Subcutaneous abdominal adipose tissue (tissue), 5 donors: ENCODE measurements around the gene SLC13A3.

Source experiments
- H3K27ac ChIP-seq: one replicate; pipeline ENCODE4 v1.7.0; 2013; ENCODE audit warnings: low read depth, mild to moderate bottlenecking, inconsistent platforms, low read length, moderate library complexity
- H3K27me3 ChIP-seq, 5 donors: one replicate each; pipeline ENCODE4 v1.7.0; 2013; ENCODE audit warnings: low read length in 5 of 5, inconsistent platforms in 1 of 5; ENCODE audit not compliant: control insufficient read depth in 5 of 5, insufficient read depth in 4 of 5
- H3K36me3 ChIP-seq, 5 donors: one replicate each; pipeline ENCODE4 v1.7.0; 2013; ENCODE audit warnings: low read length in 5 of 5; ENCODE audit not compliant: control insufficient read depth in 5 of 5, insufficient read depth in 5 of 5
- H3K4me1 ChIP-seq, 5 donors: one replicate each; pipeline ENCODE4 v1.7.0; 2013; ENCODE audit warnings: low read length in 5 of 5, mild to moderate bottlenecking in 3 of 5, moderate library complexity in 1 of 5; ENCODE audit not compliant: control insufficient read depth in 5 of 5, insufficient read depth in 5 of 5
- H3K4me3 ChIP-seq, 5 donors: one replicate each; pipeline ENCODE4 v1.7.0; 2013; ENCODE audit warnings: low read length in 5 of 5, low read depth in 1 of 5
- H3K9ac ChIP-seq, 5 donors: one replicate each; pipeline ENCODE4 v1.7.0; 2013; ENCODE audit warnings: low read length in 5 of 5, mild to moderate bottlenecking in 4 of 5, moderate library complexity in 3 of 5
- H3K9me3 ChIP-seq, 5 donors: one replicate each; pipeline ENCODE4 v1.7.0; 2013; ENCODE audit warnings: low read length in 5 of 5; ENCODE audit not compliant: control insufficient read depth in 5 of 5
- donor health status: healthy.
- donor health status: healthy.
- donor health status: healthy.
- donor health status: healthy.
- donor health status: healthy.

SLC13A3 gene

GRCh38 chr20:46546936-46547335, 104.3 kb downstream of the SLC13A3 start:
- H3K9ac ChIP-seq: no peak overlapping the region
- no peaks in the 10 kb centered on the region for H3K9me3 ChIP-seq
- H3K36me3 ChIP-seq: no peaks in the 10 kb centered on the region
- no peak overlapping the region for H3K27ac ChIP-seq
- H3K27me3 ChIP-seq: peaks cover 0 to 16% (median 14%) of the 10 kb centered on the region in 5 donors
- H3K4me1 ChIP-seq: peaks cover 0 to 5% (median 0%) of the 10 kb centered on the region in 5 donors
- no peak overlapping the region for H3K4me3 ChIP-seq

DNA sequence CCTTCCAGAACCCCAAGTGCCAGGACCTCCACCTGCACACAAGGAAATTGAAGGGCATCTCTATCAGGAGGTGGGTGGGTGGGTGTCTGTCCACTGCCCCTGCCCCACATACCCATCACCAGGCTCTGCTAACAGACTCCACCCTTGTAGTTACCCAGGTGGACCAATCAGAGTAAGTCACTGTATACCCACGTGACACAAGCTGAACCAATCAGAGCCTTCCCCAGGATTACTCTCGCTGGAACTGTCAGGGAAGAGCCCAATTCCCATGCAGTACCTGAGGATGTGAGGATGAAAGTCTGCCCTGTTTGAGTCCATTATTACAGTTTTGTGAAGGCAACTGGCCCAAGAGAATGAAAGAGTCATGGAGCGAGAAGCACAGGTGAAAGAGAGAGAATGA, 105.0 kb downstream of the SLC13A3 start:
- no peak overlapping the region for H3K9ac ChIP-seq
- H3K27me3 ChIP-seq: peaks cover 0 to 22% (median 17%) of the 10 kb centered on the region in 5 donors
- no peak overlapping the region for H3K27ac ChIP-seq
- H3K4me1 ChIP-seq: peaks cover 0 to 5% (median 0%) of the 10 kb centered on the region in 5 donors
- H3K9me3 ChIP-seq: no peaks in the 10 kb centered on the region
- no peak overlapping the region for H3K4me3 ChIP-seq
- H3K36me3 ChIP-seq: no peaks in the 10 kb centered on the region

DNA sequence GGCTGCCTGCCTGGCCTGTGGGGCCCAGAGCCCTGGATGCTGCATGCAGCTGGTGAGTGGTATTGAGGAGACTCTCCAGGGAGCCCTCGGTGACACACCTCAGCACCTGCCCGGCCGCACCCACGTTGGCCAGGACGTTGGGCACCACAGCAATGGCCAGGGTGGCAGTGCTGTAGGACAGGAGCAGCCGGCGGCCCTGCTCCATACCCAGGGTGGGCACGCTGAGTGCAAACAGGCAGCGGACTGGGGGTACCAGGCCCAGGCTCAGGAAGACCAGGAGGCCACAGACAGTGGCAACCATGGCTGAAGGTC, 105.5 kb downstream of the SLC13A3 start:
- Histone ChIP-seq H3K9me3 (no peaks in the 10 kb centered on the region), H3K4me1 (peaks cover 0 to 5% (median 0%) of the 10 kb centered on the region in 5 donors), H3K27ac (no peak overlapping the region), H3K36me3 (no peaks in the 10 kb centered on the region), H3K4me3 (no peak overlapping the region), H3K9ac (no peak overlapping the region), H3K27me3 (peaks cover 0 to 25% (median 21%) of the 10 kb centered on the region in 5 donors)

DNA sequence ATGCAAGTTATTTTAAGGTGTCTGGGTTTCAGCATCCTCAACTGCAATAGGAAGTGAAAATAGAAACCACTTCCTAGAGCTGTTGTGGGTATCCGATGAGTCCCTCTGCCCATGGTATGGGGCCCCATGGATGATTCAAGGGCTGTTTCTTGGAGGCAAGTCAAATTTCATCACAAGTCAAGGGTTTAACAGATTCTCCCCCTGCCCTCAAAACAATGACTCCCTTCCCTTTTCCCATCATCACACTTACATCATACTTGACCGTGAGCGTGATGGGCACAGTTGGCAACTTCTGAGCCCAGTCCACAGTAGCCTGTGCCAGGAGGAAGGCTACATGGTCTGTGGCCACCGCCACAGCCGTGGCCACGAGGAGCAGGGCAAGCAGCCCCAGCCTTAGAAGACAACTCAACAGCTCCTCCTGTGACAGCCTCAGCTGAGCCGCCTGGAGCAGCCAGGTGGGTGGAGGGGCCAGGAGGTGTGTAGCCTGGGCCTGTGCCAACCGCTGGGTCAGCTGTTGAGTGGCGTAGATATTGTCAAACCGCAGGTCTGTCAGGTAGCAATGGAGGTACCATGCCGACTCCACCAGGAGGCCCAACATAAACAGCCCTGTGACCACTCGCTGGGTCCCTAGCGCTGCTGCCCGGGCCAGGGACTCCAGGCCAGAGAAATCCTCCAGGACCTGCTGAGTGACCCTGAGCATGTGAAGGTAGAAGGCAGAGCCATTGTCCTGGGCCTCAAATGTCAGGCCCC, 106.0 kb downstream of the SLC13A3 start:
- no peak overlapping the region for H3K27ac ChIP-seq
- no peaks in the 10 kb centered on the region for H3K9me3 ChIP-seq
- H3K27me3 ChIP-seq: peaks cover 0 to 25% (median 21%) of the 10 kb centered on the region in 5 donors
- H3K36me3 ChIP-seq: no peaks in the 10 kb centered on the region
- peaks cover 0 to under 1% (median 0%) of the 10 kb centered on the region in 5 donors for H3K4me1 ChIP-seq
- no peak overlapping the region for H3K9ac ChIP-seq
- no peak overlapping the region for H3K4me3 ChIP-seq

DNA sequence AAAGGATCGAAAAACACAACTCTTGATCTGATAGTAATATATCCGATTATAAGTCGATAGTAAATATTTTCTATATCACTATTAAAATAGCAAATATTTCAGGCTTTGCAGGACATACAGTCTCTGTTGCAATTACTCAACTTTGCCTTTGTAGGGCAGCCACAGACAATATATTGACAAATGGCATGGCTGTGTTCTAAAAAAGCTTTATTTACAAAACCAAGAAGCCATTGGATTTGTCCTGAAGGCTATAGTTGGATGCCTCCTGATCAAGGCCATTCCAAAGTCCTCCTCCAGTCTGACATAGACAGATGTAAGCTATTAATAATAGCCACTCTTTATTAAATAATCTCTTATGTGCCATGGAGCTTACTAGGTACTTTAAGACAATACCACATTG, 106.7 kb downstream of the SLC13A3 start:
- Histone ChIP-seq H3K4me3 (no peak overlapping the region), H3K27ac (no peak overlapping the region), H3K9me3 (no peaks in the 10 kb centered on the region), H3K9ac (no peak overlapping the region), H3K36me3 (no peaks in the 10 kb centered on the region), H3K4me1 (no peaks in the 10 kb centered on the region), H3K27me3 (peaks cover 0 to 25% (median 21%) of the 10 kb centered on the region in 5 donors)

DNA sequence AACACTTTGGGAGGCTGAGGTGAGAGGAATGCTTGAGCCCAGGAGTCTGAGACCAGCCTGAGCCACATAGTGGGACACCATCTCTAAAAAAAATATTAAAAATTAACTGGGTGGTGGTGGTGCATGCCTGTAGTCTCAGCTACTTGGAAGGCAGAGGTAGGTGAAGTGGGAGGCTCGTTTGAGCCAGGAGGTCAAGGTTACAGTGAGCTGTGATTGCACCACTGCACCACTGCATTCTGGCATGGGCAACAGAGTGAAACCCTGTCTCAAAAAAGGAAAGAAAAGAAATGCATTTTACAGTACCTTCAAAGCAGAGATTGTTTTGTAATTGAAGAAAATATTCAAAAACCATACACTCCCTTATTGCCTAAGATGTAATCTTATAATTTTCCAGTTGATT, 107.3 kb downstream of the SLC13A3 start:
- Histone ChIP-seq H3K36me3 (no peaks in the 10 kb centered on the region), H3K27me3 (peaks cover 0 to 29% (median 21%) of the 10 kb centered on the region in 5 donors)

DNA sequence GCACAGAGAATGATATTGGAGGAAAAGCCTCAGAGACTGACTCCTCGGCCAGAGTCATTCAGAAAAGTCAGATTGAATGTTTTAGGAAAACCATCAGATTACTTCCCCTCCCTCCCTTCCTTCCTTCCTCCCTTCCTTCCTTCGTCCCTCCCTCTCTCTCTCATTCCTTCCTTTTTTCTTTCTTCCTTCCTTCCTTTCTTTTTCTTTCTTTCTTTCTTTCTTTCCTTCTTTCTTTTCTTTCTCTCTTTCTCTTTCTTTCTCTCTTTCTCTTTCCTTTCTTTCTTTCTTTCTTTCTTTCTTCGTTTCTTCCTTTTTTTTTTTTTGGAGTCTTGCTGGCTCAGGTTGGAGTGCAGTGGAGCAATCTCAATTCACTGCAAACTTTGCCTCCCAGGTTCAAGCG, 108.2 kb downstream of the SLC13A3 start:
- Histone ChIP-seq H3K36me3 (no peaks in the 10 kb centered on the region), H3K4me3 (no peak overlapping the region), H3K9ac (no peak overlapping the region), H3K27me3 (peaks cover 0 to 28% (median 20%) of the 10 kb centered on the region in 5 donors), H3K9me3 (no peaks in the 10 kb centered on the region), H3K27ac (no peak overlapping the region), H3K4me1 (no peaks in the 10 kb centered on the region)

More for the DNA sequence above, 107.3 kb downstream of the SLC13A3 start:
- Histone ChIP-seq H3K4me3 (no peak overlapping the region), H3K4me1 (no peaks in the 10 kb centered on the region), H3K9ac (no peak overlapping the region), H3K27ac (no peak overlapping the region), H3K9me3 (no peaks in the 10 kb centered on the region)

GRCh38 chr20:46541229-46541935, 109.9 kb downstream of the SLC13A3 start:
- no peak overlapping the region for H3K9ac ChIP-seq
- H3K4me3 ChIP-seq: no peak overlapping the region
- H3K36me3 ChIP-seq: no peaks in the 10 kb centered on the region
- no peaks in the 10 kb centered on the region for H3K9me3 ChIP-seq
- no peak overlapping the region for H3K27ac ChIP-seq
- H3K27me3 ChIP-seq: peaks cover 0 to 28% (median 12%) of the 10 kb centered on the region in 5 donors
- no peaks in the 10 kb centered on the region for H3K4me1 ChIP-seq

- H3K9me3 ChIP-seq: no peaks in the 10 kb centered on the region
- H3K4me3 ChIP-seq: no peak overlapping the region
- H3K36me3 ChIP-seq: no peaks in the 10 kb centered on the region
- peaks cover 0 to 23% (median 6%) of the 10 kb centered on the region in 5 donors for H3K27me3 ChIP-seq
- H3K27ac ChIP-seq: no peak overlapping the region
- H3K4me1 ChIP-seq: no peaks in the 10 kb centered on the region
- H3K9ac ChIP-seq: no peak overlapping the region
Measured at GRCh38 chr20:46539113-46539512, 112.1 kb downstream of the SLC13A3 start.

GRCh38 chr20:46530640-46531039, 120.6 kb downstream of the SLC13A3 start:
- H3K4me3 ChIP-seq: no peak overlapping the region
- H3K9me3 ChIP-seq: no peaks in the 10 kb centered on the region
- no peak overlapping the region for H3K9ac ChIP-seq
- no peaks in the 10 kb centered on the region for H3K4me1 ChIP-seq
- no peak overlapping the region for H3K27ac ChIP-seq
- H3K36me3 ChIP-seq: no peaks in the 10 kb centered on the region
- peaks cover 2 to 7% (median 3%) of the 10 kb centered on the region in 5 donors for H3K27me3 ChIP-seq
